ENCODE measurements around the gene NCKAP5.

The NCKAP5 gene

GRCh38 chr2:133484784-133485183 lies 83.5 kb downstream of the NCKAP5 start:
- H3K4me3 ChIP-seq (ENCODE audit: low read depth, low read length) = no peak overlapping the region
- no peak for TF ChIP-seq CTCF (IDR thresholded peaks at IDR 0.05; ENCODE audit: low read depth, low read length, missing control alignments)
- no peak for DNase-seq (ENCODE audit: low read depth)
- in situ Hi-C loops (cut with HindIII; ENCODE audit: low sequenced_read_pairs) = no loop called here

- in situ Hi-C loops (cut with HindIII; ENCODE audit: low sequenced_read_pairs) = no loop called here
- TF ChIP-seq CTCF (IDR thresholded peaks at IDR 0.05; ENCODE audit: low read depth, low read length, missing control alignments) = no peak
- H3K4me3 ChIP-seq (ENCODE audit: low read depth, low read length) = no peak overlapping the region
- no peak for DNase-seq (ENCODE audit: low read depth)
Observed at GRCh38 chr2:133484106-133484505, 84.2 kb downstream of the NCKAP5 start.

GRCh38 chr2:133483181-133483580 lies 85.1 kb downstream of the NCKAP5 start:
- in situ Hi-C loops (cut with HindIII; ENCODE audit: low sequenced_read_pairs) = no loop called here
- DNase-seq (ENCODE audit: low read depth) = no peak
- H3K4me3 ChIP-seq (ENCODE audit: low read depth, low read length) = no peak overlapping the region
- no peak for TF ChIP-seq CTCF (IDR thresholded peaks at IDR 0.05; ENCODE audit: low read depth, low read length, missing control alignments)

- DNase-seq (ENCODE audit: low read depth) = no peak
- TF ChIP-seq CTCF (IDR thresholded peaks at IDR 0.05; ENCODE audit: low read depth, low read length, missing control alignments) = no peak
- in situ Hi-C loops (cut with HindIII; ENCODE audit: low sequenced_read_pairs) = no loop called here
- H3K4me3 ChIP-seq (ENCODE audit: low read depth, low read length) = no peak overlapping the region
Observed at GRCh38 chr2:133480707-133481429, 87.4 kb downstream of the NCKAP5 start.

GRCh38 chr2:133477616-133477990 lies 90.7 kb downstream of the NCKAP5 start:
- in situ Hi-C loops (cut with HindIII; ENCODE audit: low sequenced_read_pairs) = no loop called here
- no peak for TF ChIP-seq CTCF (IDR thresholded peaks at IDR 0.05; ENCODE audit: low read depth, low read length, missing control alignments)
- no peak overlapping the region for H3K4me3 ChIP-seq (ENCODE audit: low read depth, low read length)
- no peak for DNase-seq (ENCODE audit: low read depth)

GRCh38 chr2:133476931-133477615 lies 91.2 kb downstream of the NCKAP5 start:
- TF ChIP-seq CTCF (IDR thresholded peaks at IDR 0.05; ENCODE audit: low read depth, low read length, missing control alignments) = no peak
- H3K4me3 ChIP-seq (ENCODE audit: low read depth, low read length) = no peak overlapping the region
- in situ Hi-C loops (cut with HindIII; ENCODE audit: low sequenced_read_pairs) = no loop called here
- DNase-seq (ENCODE audit: low read depth) = no peak
